IMR-90 (cell line): ENCODE results near the gene CLDN10.

Source experiments
- SMC3 ChIP-seq: fragments of 150-350 bp; IDR thresholded peaks from 2 replicates; pipeline ENCODE4 v1.6.1; 2016; ENCODE audit warnings: low read depth, mild to moderate bottlenecking, antibody characterized with exemption, low read length, moderate library complexity
- TF ChIP-seq, protein P1 (sequence below): conservative IDR thresholded peaks from 2 replicates; pipeline ENCODE4 v1.5.1; 2012; ENCODE audit warnings: mild to moderate bottlenecking, low read depth, low read length, improper control_type of control experiment

- TF ChIP-seq SMC3: no peak
- TF ChIP-seq, protein P1, sequence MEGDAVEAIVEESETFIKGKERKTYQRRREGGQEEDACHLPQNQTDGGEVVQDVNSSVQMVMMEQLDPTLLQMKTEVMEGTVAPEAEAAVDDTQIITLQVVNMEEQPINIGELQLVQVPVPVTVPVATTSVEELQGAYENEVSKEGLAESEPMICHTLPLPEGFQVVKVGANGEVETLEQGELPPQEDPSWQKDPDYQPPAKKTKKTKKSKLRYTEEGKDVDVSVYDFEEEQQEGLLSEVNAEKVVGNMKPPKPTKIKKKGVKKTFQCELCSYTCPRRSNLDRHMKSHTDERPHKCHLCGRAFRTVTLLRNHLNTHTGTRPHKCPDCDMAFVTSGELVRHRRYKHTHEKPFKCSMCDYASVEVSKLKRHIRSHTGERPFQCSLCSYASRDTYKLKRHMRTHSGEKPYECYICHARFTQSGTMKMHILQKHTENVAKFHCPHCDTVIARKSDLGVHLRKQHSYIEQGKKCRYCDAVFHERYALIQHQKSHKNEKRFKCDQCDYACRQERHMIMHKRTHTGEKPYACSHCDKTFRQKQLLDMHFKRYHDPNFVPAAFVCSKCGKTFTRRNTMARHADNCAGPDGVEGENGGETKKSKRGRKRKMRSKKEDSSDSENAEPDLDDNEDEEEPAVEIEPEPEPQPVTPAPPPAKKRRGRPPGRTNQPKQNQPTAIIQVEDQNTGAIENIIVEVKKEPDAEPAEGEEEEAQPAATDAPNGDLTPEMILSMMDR: no peak
These were observed 15.6 kb downstream of the CLDN10 start for GRCh38 chr13:95568131-95568530.
